Right lobe of liver (tissue), 4 donors: ENCODE measurements around the gene APPBP2.

Experiments used
- POLR2A ChIP-seq: fragments of 450-650 bp; IDR thresholded peaks from one replicate; pipeline ENCODE4 v1.6.1; 2017; ENCODE audit warnings: antibody characterized with exemption, mild to moderate bottlenecking
- TF ChIP-seq, protein P1 (sequence below), 4 donors: fragments of 200-600 bp in 3 of 4; fragments of 450-650 bp in 1 of 4; IDR thresholded peaks; one replicate each; pipeline versions ENCODE4 v1.5.1 to v1.8.0; 2016 to 2022; ENCODE audit warnings: antibody characterized with exemption in 4 of 4, mild to moderate bottlenecking in 2 of 4
- donor health status: DM: no; HTN: no; CAD: no.
- donor health status: DM: no; HTN: no; CAD: no.
- donor health status: DM: no; HTN: yes; CAD: no.

DNA sequence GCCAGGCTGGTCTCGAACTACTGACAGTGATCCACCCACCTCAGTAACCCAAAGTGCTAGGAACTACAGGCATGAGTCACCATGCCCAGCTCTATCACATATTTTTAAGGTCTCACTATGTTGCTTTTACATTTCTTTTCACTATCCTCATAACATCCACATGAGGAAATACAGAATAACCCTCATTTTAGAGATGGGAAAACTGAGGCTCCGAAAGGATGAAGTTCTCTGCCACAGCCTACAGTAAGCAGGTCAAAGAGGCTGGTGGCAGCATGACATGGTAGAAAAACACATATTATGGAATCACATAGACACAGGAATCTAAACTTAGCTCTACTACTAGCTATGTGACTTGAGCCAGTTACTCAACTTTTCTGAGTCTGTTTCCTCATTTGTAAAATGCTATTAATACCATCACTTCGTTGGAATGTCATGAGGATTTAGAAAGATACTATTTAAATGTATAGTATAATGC is 32.2 kb downstream of the APPBP2 start:
- TF ChIP-seq, protein P1, sequence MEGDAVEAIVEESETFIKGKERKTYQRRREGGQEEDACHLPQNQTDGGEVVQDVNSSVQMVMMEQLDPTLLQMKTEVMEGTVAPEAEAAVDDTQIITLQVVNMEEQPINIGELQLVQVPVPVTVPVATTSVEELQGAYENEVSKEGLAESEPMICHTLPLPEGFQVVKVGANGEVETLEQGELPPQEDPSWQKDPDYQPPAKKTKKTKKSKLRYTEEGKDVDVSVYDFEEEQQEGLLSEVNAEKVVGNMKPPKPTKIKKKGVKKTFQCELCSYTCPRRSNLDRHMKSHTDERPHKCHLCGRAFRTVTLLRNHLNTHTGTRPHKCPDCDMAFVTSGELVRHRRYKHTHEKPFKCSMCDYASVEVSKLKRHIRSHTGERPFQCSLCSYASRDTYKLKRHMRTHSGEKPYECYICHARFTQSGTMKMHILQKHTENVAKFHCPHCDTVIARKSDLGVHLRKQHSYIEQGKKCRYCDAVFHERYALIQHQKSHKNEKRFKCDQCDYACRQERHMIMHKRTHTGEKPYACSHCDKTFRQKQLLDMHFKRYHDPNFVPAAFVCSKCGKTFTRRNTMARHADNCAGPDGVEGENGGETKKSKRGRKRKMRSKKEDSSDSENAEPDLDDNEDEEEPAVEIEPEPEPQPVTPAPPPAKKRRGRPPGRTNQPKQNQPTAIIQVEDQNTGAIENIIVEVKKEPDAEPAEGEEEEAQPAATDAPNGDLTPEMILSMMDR (IDR thresholded peaks at IDR 0.05) = no peak
- no peak for TF ChIP-seq POLR2A
